Esophagus mucosa (tissue), 1 donor: Measurements from ENCODE around the gene GNAI3. TPM values are rescaled to one million over a fixed set of nuclear protein-coding genes. Genes with fewer than 3 reads are reported as not detected.

Experiments
- ATAC-seq: fragments of 200-7000 bp; cut with Tn5 transposase; one replicate; pipeline ENCODE4 v1.9.1; 2020
- total RNA-seq: library from RNA; stranded (reverse); gene quantifications from one replicate; pipeline ENCODE4 v1.2.4, GENCODE V29; 2023
- donor health status: DM: yes; HTN: yes; CAD: no.

The GNAI3 gene
- total RNA-seq: 10.5 TPM

DNA sequence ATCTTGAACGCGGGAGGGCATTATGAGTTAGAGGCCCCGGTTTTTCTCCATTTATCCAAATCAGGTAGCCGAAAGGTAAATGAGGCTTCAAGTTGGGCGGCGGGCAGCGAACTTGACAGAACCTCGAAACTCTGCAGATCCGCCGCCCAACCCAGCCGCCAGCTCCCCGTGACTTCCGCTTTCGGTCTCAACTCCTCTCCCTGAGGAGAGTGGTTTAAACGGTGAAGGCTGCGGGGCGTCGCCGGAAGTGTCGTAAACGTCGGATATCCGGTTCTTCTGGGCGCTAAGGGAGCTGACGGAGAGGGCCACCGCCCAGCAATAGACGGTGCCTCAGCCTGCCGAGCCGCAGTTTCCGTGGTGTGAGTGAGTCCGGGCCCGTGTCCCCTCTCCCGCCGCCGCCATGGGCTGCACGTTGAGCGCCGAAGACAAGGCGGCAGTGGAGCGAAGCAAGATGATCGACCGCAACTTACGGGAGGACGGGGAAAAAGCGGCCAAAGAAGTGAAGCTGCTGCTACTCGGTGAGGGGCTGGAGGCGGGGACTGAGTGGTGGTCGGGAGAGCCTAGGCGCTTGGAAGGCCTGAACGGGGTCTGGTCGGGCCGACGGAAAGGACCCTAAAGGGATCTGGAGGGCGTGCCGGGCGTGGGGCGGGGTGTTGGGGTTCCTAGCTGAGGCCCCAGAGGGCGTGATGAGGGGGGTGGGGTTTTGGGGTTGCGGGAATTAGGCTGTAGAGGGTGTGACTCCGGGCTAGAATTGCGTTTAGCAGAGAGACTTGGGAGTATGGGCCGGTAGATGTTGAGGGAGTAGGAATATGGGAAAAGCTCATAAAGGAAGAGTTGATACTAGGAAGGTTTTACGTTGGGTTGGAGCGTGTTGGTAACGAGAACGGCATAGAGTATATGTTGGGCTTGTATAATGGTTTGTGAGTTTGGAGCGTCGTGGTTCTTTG, at the start of gene GNAI3:
GNAI3 (plus strand) TSS at position 295 of the 947 bp plus-strand sequence; CDS start at position 401, 106 bp downstream.
- ATAC-seq: peak; percentile 97

GRCh38 chr1:109499081-109499480, 49.3 kb upstream of the GNAI3 start:
- peak; percentile 83 for ATAC-seq

DNA sequence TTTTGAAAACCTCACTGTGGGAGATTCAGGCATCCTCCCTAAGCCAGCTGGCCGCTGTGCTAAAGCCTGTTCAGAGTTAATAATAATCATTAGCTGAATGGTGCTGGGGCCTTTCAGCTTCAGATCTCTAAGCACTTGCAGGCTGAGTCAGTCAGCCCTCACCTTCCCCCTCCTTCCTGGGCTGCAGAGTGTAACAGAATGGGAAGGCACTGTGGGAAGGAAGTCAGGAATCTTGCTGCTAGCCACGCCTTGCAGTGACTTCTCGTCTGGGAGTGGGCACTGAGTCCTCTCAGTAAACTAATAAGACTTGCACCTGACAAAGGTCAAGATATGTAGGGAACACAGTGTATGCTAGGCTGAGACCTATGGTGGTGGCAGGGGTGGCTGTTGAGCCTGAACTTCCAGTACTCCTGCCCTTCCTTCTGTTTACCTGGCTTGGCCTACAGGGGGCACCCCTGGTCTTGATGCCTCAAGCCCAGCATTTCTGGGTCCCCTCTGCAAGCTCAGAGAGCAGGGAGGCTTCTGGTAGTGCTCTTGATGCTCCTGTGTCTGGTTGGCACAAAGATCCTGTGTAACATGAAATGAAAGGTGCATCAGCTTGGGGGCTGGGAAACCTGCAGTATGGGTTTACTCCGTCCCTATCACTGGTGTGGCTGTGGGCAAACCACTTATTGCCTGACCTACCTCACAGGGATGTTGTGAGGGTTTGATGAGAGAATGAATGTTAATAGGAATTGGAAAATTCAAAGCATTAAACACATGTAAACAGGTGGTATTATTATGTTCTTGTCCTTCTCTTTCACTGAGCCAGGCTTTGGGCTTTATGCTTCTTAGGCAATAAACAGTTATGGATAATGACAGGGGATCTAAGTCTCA, 48.5 kb upstream of the GNAI3 start:
- peak; percentile 82 for ATAC-seq

DNA sequence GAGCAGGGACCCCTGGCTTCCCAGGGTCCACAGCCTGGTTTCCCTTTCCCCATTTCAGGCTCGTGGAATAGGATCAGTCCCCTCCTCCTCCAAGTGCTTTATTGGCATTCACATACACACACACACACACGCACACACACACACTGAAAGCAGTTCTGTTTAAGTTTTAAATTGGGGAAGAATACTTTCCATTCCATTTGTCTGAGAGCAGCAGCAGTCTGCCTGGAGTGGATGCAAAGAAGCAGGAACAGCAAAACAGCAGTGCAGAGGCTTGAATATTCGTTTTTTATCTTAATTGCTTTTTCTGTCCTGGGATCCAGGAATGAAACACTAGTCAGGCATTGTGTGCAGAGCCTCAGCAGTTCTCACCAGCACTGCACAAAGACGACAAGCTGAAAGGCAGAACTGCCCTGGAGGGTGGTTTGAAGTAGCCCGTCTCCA, 47.5 kb upstream of the GNAI3 start:
- ATAC-seq: no peak

DNA sequence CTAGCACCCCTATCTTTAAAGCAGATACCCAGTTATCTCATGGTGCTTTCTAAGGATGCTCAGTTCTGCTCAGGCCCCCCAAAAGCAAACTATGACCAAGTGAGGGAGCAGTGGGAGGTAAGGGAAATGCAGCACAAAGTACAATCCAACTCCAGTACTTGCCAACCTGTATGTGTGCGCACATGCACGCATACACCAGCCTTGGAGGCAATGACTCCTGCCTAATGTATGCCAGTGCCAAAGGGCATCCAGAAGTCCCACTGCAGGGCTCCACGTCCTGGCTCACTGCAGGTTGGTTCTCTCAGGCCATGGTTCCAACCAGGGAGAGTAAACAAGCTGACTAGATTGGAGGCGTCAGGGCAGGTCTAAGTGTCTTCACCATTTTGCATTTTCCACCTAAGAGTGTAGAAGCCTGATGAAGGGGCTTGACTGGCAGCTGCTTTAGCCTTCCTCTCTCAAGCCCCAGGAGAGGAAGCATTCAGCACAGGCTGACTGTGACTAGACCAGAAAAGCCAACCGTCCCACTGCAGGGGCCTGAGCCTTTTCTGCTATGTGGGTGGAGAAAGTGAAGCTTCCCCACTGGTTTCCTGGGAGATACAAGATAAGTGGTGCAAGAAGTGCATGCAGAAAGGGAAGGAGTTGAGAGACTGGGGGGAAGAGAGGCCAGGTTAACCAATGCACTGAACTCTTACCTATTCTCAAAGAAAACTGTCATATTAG, 46.6 kb upstream of the GNAI3 start:
- ATAC-seq: no peak

DNA sequence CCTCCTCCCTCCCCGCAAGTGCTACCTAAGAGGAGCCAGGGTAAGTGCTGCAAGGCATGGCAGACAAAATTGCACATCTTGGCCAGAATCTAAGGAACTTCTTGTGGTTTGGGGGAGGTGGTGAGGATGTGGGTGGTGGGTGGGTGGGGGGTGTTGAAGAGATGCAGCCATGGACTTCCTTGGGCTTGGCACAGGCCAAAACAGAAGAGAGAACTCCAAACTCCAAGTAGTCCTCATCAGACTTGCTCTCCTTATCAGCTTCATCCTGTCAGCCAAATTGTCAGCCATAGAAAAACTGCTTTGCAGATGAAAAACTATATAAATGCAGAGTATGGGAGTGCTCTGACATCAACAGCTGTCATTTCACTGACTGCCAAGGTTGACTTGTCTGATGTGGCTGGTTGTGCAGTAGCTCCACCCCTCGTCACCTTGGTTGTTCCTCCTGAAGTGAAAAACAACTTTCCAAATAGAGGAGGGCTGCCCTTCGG, 46.0 kb upstream of the GNAI3 start:
- no peak for ATAC-seq

- no peak for ATAC-seq
Measured at GRCh38 chr1:109503935-109504334, 44.5 kb upstream of the GNAI3 start.

- no peak for ATAC-seq
Measured at GRCh38 chr1:109504974-109505373, 43.4 kb upstream of the GNAI3 start.

DNA sequence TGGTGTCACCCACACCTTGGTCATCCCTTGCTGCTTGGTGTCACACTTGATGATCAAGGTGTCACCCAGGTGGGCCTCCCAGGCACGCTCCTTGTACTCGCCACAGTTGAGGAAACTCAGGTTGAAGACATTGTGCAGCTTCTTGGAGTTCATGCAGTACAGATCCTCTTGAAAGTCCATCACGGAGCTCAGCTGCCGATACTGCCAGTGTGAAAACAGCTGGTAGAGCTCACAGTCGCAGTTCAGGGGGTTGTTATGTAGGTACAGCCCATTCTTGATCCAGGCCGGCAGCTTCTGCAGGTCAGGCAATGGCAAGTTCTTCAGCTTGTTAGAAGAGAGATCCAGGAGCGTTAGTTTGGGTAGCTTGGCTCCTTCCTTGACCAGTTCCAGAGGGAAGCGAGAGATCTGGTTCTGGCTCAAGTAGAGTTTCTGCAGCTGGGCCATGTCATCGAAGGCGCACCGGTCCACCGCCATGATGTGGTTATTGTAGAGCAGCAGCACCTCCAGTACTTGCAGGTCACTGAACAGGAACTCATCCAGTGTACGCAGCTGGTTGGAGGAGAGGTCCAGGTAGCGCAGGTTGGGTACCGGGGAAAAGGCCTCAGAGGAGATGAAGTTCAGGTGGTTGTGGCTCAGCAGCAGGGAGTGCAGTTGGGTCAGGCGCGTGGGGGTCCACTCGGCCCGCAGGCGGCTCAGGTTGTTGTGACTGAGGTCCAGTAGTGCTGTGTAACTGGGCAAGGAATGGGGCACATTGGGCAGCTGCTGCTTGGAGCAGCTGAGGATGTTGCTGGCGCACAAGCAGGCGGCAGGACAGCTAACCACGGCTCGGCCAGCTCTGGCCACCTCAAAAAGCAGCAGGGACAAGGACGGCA, 40.2 kb upstream of the GNAI3 start:
- ATAC-seq: no peak

GRCh38 chr1:109508873-109509175, 39.6 kb upstream of the GNAI3 start:
- ATAC-seq: no peak

GRCh38 chr1:109509176-109510134, 39.0 kb upstream of the GNAI3 start, which contains the start of gene AMIGO1:
Gene AMIGO1, minus strand, starts transcription at chr1:109509727. Its CDS starts 815 bp downstream, at chr1:109508912.
- ATAC-seq: peak; percentile 68

- no peak for ATAC-seq
Measured at GRCh38 chr1:109513110-109513710, 35.2 kb upstream of the GNAI3 start.

GRCh38 chr1:109514846-109515245, 33.6 kb upstream of the GNAI3 start:
- no peak for ATAC-seq

- ATAC-seq: no peak
Measured at GRCh38 chr1:109516872-109517271, 31.5 kb upstream of the GNAI3 start.

DNA sequence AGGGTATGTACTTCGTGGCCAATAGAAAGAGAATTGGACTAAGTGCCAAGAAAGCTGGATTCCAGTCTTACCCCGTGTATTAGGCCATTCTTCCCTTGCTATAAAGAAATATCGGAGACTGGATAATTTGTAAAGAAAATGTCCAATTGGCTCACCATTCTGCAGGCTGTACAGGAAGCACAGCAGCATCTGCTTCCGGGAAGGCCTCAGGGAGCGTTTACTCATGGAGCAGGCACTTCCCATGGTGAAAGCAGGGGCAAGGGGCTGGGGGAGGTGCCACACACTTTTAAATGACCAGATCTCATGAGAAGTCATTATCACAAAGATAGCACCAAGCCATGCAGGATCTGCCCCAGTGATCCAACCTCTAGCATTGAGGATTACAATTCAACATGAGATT, 31.1 kb upstream of the GNAI3 start:
- no peak for ATAC-seq

- no peak for ATAC-seq
Measured at GRCh38 chr1:109521002-109521951, 27.1 kb upstream of the GNAI3 start.

GRCh38 chr1:109522026-109522425, 26.4 kb upstream of the GNAI3 start:
- no peak for ATAC-seq

- no peak for ATAC-seq
Measured at GRCh38 chr1:109523706-109524105, 24.7 kb upstream of the GNAI3 start.
